ENCODE measurements around the gene TNNI3. TPM values are rescaled to one million over a fixed set of nuclear protein-coding genes. Genes with fewer than 3 reads are reported as not detected.

The TNNI3 gene
- total and polyA plus RNA-seq, 9 of the 15 experiments (the other 6 are each of a cell fraction or from before 2014, with no cell fraction given), result 4.7 to 158 (median 42.0) TPM

- Histone ChIP-seq H3K9me3 (replicated peaks; ENCODE audit: control insufficient read depth, insufficient read depth, low read depth, low read length) (no peaks in the 10 kb centered on the region), H3K27ac (ENCODE audit: extremely low read depth, low read depth, low read length) (peak overlapping the region; percentile 80), H3K4me2 (ENCODE audit: insufficient read depth, low read length) (peak overlapping the region; percentile 87), H3K4me1 (replicated peaks in 1 of 2; ENCODE audit: control insufficient read depth in 2 of 2, insufficient read depth in 2 of 2, low read length in 2 of 2) (peaks cover 26 to 28% of the 10 kb centered on the region in 2 experiments), H2AFZ (ENCODE audit: low read depth, low read length) (peak overlapping the region; percentile 76), H4K20me1 (replicated peaks; ENCODE audit: control insufficient read depth, insufficient read depth, low read length) (no peaks in the 10 kb centered on the region), H3K9me1 (ENCODE audit: control insufficient read depth, insufficient read depth, low read length) (no peaks in the 10 kb centered on the region), H3K36me3 (ENCODE audit: control insufficient read depth, insufficient read depth, low read length) (peaks cover 32% of the 10 kb centered on the region; the same call in 2 of the 3 replicates), H3K27me3 (ENCODE audit: control insufficient read depth in 2 of 2, insufficient read depth in 2 of 2, low read length in 2 of 2) (no peaks in the 10 kb centered on the region), H3K4me3 (peak overlapping the region; percentile 53), H3K79me2 (ENCODE audit: control insufficient read depth, insufficient read depth, low read length) (peaks cover 19% of the 10 kb centered on the region), H3K9ac (ENCODE audit: insufficient read depth in 1 of 2, low read depth in 2 of 2, low read length in 2 of 2) (peak overlapping the region; percentile 84 to 93)
- 0% methylated on average over 29 of the region's 29 CpGs for WGBS (ENCODE audit: insufficient coverage, low coverage, missing lambda C conversion rate)
- ChIA-PET CTCF (ENCODE audit: low intra/inter-chr PET ratio) (interaction anchor here (0.6 kb wide), 1 partner anchor 446 kb away, joined by 3 read pairs; no protein-coding TSS in a partner anchor), POLR2A (interaction anchor here (0.5 to 1.5 kb wide), 17 partner anchors 9 to 201 kb away, joined by 3 to 9 read pairs (median 3); partner anchors contain the start of genes KMT5C, SYT5, TMEM238 and UBE2S)
- peak; percentile 98 for ATAC-seq
- peak; percentile 97 to 98 (median 97) for DNase-seq (ENCODE audit: extremely low read depth in 1 of 4, low spot score in 3 of 4)
- BruUV-seq (replicated peaks), result TSS peak; percentile 83
- intact Hi-C loops (cut with micrococcal nuclease), result no loop called here
- in situ Hi-C loops (cut with MboI), result no loop called here
- FAIRE-seq, result peak; percentile 96
- TF ChIP-seq ATF1 (CRISPR knock-in tag; IDR thresholded peaks at IDR 0.05), result no peak
- TF ChIP-seq ATF1 (tag; IDR thresholded peaks at IDR 0.05), result peak; percentile 75
- peak; percentile 67 to 78; a peak in 2 of 4 replicates for TF ChIP-seq SIN3A (IDR thresholded peaks at IDR 0.05; ENCODE audit: borderline replicate concordance in 2 of 2, control insufficient read depth in 1 of 2, low read depth in 2 of 2, low read length in 2 of 2)
- TF ChIP-seq RBBP5 (IDR thresholded peaks at IDR 0.05; ENCODE audit: borderline replicate concordance, insufficient read depth, low read length, poor library complexity, severe bottlenecking), result peak; percentile 65
- no peak for TF ChIP-seq MYNN (IDR thresholded peaks at IDR 0.05)
- no peak for TF ChIP-seq MYNN (CRISPR knock-in tag; IDR thresholded peaks at IDR 0.05)
- TF ChIP-seq GTF2F1 (IDR thresholded peaks at IDR 0.05; ENCODE audit: low read depth, low read length), result 0 out of 2 replicates have a peak, but pooled peaks have one; percentile 63
- no peak for TF ChIP-seq TFE3 (CRISPR knock-in tag; IDR thresholded peaks at IDR 0.05)
- no peak for TF ChIP-seq BRCA1 (IDR thresholded peaks at IDR 0.05)
- TF ChIP-seq BRCA1 (CRISPR knock-in tag; IDR thresholded peaks at IDR 0.05), result 0 out of 2 replicates have a peak, but pooled peaks have one; percentile 22
- TF ChIP-seq ZNF354B (CRISPR knock-in tag; IDR thresholded peaks at IDR 0.05), result no peak
- peak in 1 of 2 experiments; percentile 81; a peak in 2 of 4 replicates for TF ChIP-seq SRF (CRISPR knock-in tag; IDR thresholded peaks at IDR 0.05)
- TF ChIP-seq TFAM (CRISPR knock-in tag; conservative IDR thresholded peaks at IDR 0.05), result no peak
- peak; percentile 39; the same call in 1 of the 2 replicates for TF ChIP-seq GABPA (tag; conservative IDR thresholded peaks at IDR 0.05; ENCODE audit: low read depth)
- TF ChIP-seq CUX1 (CRISPR knock-in tag; IDR thresholded peaks at IDR 0.05), result no peak
Observed at GRCh38 chr19:55206664-55207500, 49.4 kb upstream of the TNNI3 start.
